Bronchial epithelial cell (primary cell): ENCODE results near the gene SEC14L2. TPM values are rescaled to one million over a fixed set of nuclear protein-coding genes. Genes with fewer than 3 reads are reported as not detected.

Experiments
- DNase-seq: peaks from one replicate; pipeline ENCODE4 v3.0.0-alpha.2; 2010; ENCODE audit warnings: low read depth
- FAIRE-seq: peaks from 2 replicates; lab custom pipeline; 2011; peaks lifted over from hg19 to GRCh38; lab: Jason Lieb, UNC
- H3K27me3 ChIP-seq: 2 replicates; pipeline ENCODE4 v1.5.1; 2011; ENCODE audit warnings: low read length; ENCODE audit not compliant: control insufficient read depth, insufficient read depth
- H3K36me3 ChIP-seq: 2 replicates; pipeline ENCODE4 v1.5.1; 2011; ENCODE audit warnings: low read length; ENCODE audit not compliant: control insufficient read depth, insufficient read depth
- H3K4me3 ChIP-seq: 2 replicates; pipeline ENCODE4 v1.5.1; 2011; ENCODE audit warnings: mild to moderate bottlenecking, low read depth, low read length, control low read depth
- CTCF ChIP-seq: IDR thresholded peaks from 2 replicates; pipeline ENCODE4 v1.5.1; 2011; ENCODE audit warnings: mild to moderate bottlenecking, moderate library complexity, low read length, control low read depth, inconsistent platforms; ENCODE audit not compliant: insufficient read depth, severe bottlenecking
- total RNA-seq: library from RNA; depleted of rRNA; stranded (reverse); fragments of >200 nt; gene quantifications from 2 replicates; pipeline ENCODE4 v1.2.1, GENCODE V29; 2014

SEC14L2 gene
- total RNA-seq, 1 donor from 2014 or later, result 34.5 TPM

- DNase-seq (no peak), FAIRE-seq (no peak)
- no peaks in the 10 kb centered on the region for H3K36me3 ChIP-seq
- H3K4me3 ChIP-seq, result no peak overlapping the region
- TF ChIP-seq CTCF, result no peak
- no peaks in the 10 kb centered on the region for H3K27me3 ChIP-seq
Measured at GRCh38 chr22:30361916-30362650, 34.7 kb upstream of the SEC14L2 start.

- FAIRE-seq (no peak), DNase-seq (no peak)
- no peaks in the 10 kb centered on the region for H3K27me3 ChIP-seq
- TF ChIP-seq CTCF, result no peak
- H3K36me3 ChIP-seq, result no peaks in the 10 kb centered on the region
- no peak overlapping the region for H3K4me3 ChIP-seq
Measured at GRCh38 chr22:30362651-30363281, 34.1 kb upstream of the SEC14L2 start.

- H3K36me3 ChIP-seq, result no peaks in the 10 kb centered on the region
- TF ChIP-seq CTCF, result no peak
- DNase-seq (no peak), FAIRE-seq (no peak)
- no peak overlapping the region for H3K4me3 ChIP-seq
- no peaks in the 10 kb centered on the region for H3K27me3 ChIP-seq
Measured at GRCh38 chr22:30365891-30366290, 30.9 kb upstream of the SEC14L2 start.

GRCh38 chr22:30368420-30368819 is 28.4 kb upstream of the SEC14L2 start:
- DNase-seq, result no peak
- no peaks in the 10 kb centered on the region for H3K36me3 ChIP-seq
- H3K27me3 ChIP-seq, result no peaks in the 10 kb centered on the region
- no peak for FAIRE-seq
- H3K4me3 ChIP-seq, result no peak overlapping the region
- no peak for TF ChIP-seq CTCF

- TF ChIP-seq CTCF, result no peak
- H3K36me3 ChIP-seq, result no peaks in the 10 kb centered on the region
- no peak for DNase-seq
- H3K4me3 ChIP-seq, result no peak overlapping the region
- FAIRE-seq, result no peak
- H3K27me3 ChIP-seq, result no peaks in the 10 kb centered on the region
Measured at GRCh38 chr22:30370641-30371230, 26.1 kb upstream of the SEC14L2 start.
